Thyroid gland (tissue), 4 donors: ENCODE data around the gene HEXD.

ENCODE experiments used
- CTCF ChIP-seq, 6 experiments: fragments of 200-600 bp in 3 of 6; fragments of 450-650 bp in 3 of 6; sonication (generic) in 3 of 6; IDR thresholded peaks; one replicate each; pipeline ENCODE4 v1.5.1; 2016 to 2019; ENCODE audit warnings: antibody characterized with exemption in 6 of 6, mild to moderate bottlenecking in 2 of 6, inconsistent platforms in 1 of 6, moderate library complexity in 1 of 6
- POLR2A ChIP-seq, 2 donors: fragments of 450-650 bp; IDR thresholded peaks; one replicate each; pipeline ENCODE4 v1.6.1; 2017; ENCODE audit warnings: antibody characterized with exemption in 2 of 2, mild to moderate bottlenecking in 2 of 2, moderate library complexity in 1 of 2

GRCh38 chr17:82416771-82417170, 1.4 kb upstream of the HEXD start:
- no peak for TF ChIP-seq CTCF (IDR thresholded peaks at IDR 0.05)
- no peak for TF ChIP-seq POLR2A (IDR thresholded peaks at IDR 0.05)
